ENCODE measurements around the gene COL23A1. TPM values are rescaled to one million over a fixed set of nuclear protein-coding genes. Genes with fewer than 3 reads are reported as not detected.

Gene COL23A1
- total and polyA plus RNA-seq, 2 donors (not counting 1 experiment from before 2014, with no cell fraction given), result not detected

GRCh38 chr5:178368274-178368673 lies 221.9 kb downstream of the COL23A1 start:
- Histone ChIP-seq H3K9me3 (ENCODE audit: control insufficient read depth, insufficient read depth, low read depth, low read length) (no peaks in the 10 kb centered on the region), H3K79me2 (ENCODE audit: control insufficient read depth, insufficient read depth, low read length) (no peaks in the 10 kb centered on the region), H3K27ac (ENCODE audit: insufficient read depth, low read length) (no peak overlapping the region), H3K4me3 (replicated peaks in 1 of 4; ENCODE audit: control extremely low read depth in 1 of 4, insufficient read depth in 1 of 4, low read depth in 3 of 4, low read length in 4 of 4) (no peak overlapping the region), H2AFZ (ENCODE audit: low read length) (no peak overlapping the region), H3K4me1 (ENCODE audit: control insufficient read depth, extremely low read depth, insufficient read depth, low read length) (no peaks in the 10 kb centered on the region), H3K4me2 (ENCODE audit: extremely low read depth, insufficient read depth, low read length) (no peak overlapping the region), H4K20me1 (ENCODE audit: control insufficient read depth, extremely low read depth, insufficient read depth, low read length) (no peaks in the 10 kb centered on the region), H3K9ac (ENCODE audit: insufficient read depth, low read length) (no peak overlapping the region), H3K36me3 (ENCODE audit: control insufficient read depth, insufficient read depth, low read length) (no peaks in the 10 kb centered on the region), H3K27me3 (ENCODE audit: control insufficient read depth, insufficient read depth, low read length) (no peaks in the 10 kb centered on the region)
- no peak for TF ChIP-seq EZH2 (IDR thresholded peaks at IDR 0.05; ENCODE audit: low read length, missing control alignments)
- no peak for TF ChIP-seq CTCF (conservative IDR thresholded peaks at IDR 0.05 in 1 of 2, IDR thresholded peaks at IDR 0.05 in 1 of 2; ENCODE audit: low read depth in 1 of 2, low read length in 2 of 2)
- DNase-seq (ENCODE audit: low read depth in 2 of 2), result no peak

- TF ChIP-seq CTCF (conservative IDR thresholded peaks at IDR 0.05 in 1 of 2, IDR thresholded peaks at IDR 0.05 in 1 of 2; ENCODE audit: low read depth in 1 of 2, low read length in 2 of 2) (no peak), EZH2 (IDR thresholded peaks at IDR 0.05; ENCODE audit: low read length, missing control alignments) (no peak)
- Histone ChIP-seq H3K27ac (ENCODE audit: insufficient read depth, low read length) (no peak overlapping the region), H3K36me3 (ENCODE audit: control insufficient read depth, insufficient read depth, low read length) (no peaks in the 10 kb centered on the region), H4K20me1 (ENCODE audit: control insufficient read depth, extremely low read depth, insufficient read depth, low read length) (no peaks in the 10 kb centered on the region), H3K4me2 (ENCODE audit: extremely low read depth, insufficient read depth, low read length) (no peak overlapping the region), H3K9me3 (ENCODE audit: control insufficient read depth, insufficient read depth, low read depth, low read length) (no peaks in the 10 kb centered on the region), H3K9ac (ENCODE audit: insufficient read depth, low read length) (no peak overlapping the region), H3K27me3 (ENCODE audit: control insufficient read depth, insufficient read depth, low read length) (no peaks in the 10 kb centered on the region), H3K4me1 (ENCODE audit: control insufficient read depth, extremely low read depth, insufficient read depth, low read length) (no peaks in the 10 kb centered on the region), H2AFZ (ENCODE audit: low read length) (no peak overlapping the region), H3K4me3 (replicated peaks in 1 of 4; ENCODE audit: control extremely low read depth in 1 of 4, insufficient read depth in 1 of 4, low read depth in 3 of 4, low read length in 4 of 4) (no peak overlapping the region), H3K79me2 (ENCODE audit: control insufficient read depth, insufficient read depth, low read length) (no peaks in the 10 kb centered on the region)
- no peak for DNase-seq (ENCODE audit: low read depth in 2 of 2)
Measured at GRCh38 chr5:178367736-178368120, 222.5 kb downstream of the COL23A1 start.

GRCh38 chr5:178366998-178367735 lies 223.0 kb downstream of the COL23A1 start:
- Histone ChIP-seq H3K4me1 (ENCODE audit: control insufficient read depth, extremely low read depth, insufficient read depth, low read length) (no peaks in the 10 kb centered on the region), H2AFZ (ENCODE audit: low read length) (no peak overlapping the region), H3K9ac (ENCODE audit: insufficient read depth, low read length) (no peak overlapping the region), H3K36me3 (ENCODE audit: control insufficient read depth, insufficient read depth, low read length) (no peaks in the 10 kb centered on the region), H3K9me3 (ENCODE audit: control insufficient read depth, insufficient read depth, low read depth, low read length) (no peaks in the 10 kb centered on the region), H3K79me2 (ENCODE audit: control insufficient read depth, insufficient read depth, low read length) (no peaks in the 10 kb centered on the region), H3K4me2 (ENCODE audit: extremely low read depth, insufficient read depth, low read length) (no peak overlapping the region), H4K20me1 (ENCODE audit: control insufficient read depth, extremely low read depth, insufficient read depth, low read length) (no peaks in the 10 kb centered on the region), H3K4me3 (replicated peaks in 1 of 4; ENCODE audit: control extremely low read depth in 1 of 4, insufficient read depth in 1 of 4, low read depth in 3 of 4, low read length in 4 of 4) (no peak overlapping the region), H3K27ac (ENCODE audit: insufficient read depth, low read length) (no peak overlapping the region), H3K27me3 (ENCODE audit: control insufficient read depth, insufficient read depth, low read length) (no peaks in the 10 kb centered on the region)
- TF ChIP-seq CTCF (conservative IDR thresholded peaks at IDR 0.05 in 1 of 2, IDR thresholded peaks at IDR 0.05 in 1 of 2; ENCODE audit: low read depth in 1 of 2, low read length in 2 of 2) (no peak), EZH2 (IDR thresholded peaks at IDR 0.05; ENCODE audit: low read length, missing control alignments) (no peak)
- no peak for DNase-seq (ENCODE audit: low read depth in 2 of 2)

Measured in fibroblast of lung (primary cell).